ENCODE measurements around the gene TCP11.

TCP11 gene

DNA sequence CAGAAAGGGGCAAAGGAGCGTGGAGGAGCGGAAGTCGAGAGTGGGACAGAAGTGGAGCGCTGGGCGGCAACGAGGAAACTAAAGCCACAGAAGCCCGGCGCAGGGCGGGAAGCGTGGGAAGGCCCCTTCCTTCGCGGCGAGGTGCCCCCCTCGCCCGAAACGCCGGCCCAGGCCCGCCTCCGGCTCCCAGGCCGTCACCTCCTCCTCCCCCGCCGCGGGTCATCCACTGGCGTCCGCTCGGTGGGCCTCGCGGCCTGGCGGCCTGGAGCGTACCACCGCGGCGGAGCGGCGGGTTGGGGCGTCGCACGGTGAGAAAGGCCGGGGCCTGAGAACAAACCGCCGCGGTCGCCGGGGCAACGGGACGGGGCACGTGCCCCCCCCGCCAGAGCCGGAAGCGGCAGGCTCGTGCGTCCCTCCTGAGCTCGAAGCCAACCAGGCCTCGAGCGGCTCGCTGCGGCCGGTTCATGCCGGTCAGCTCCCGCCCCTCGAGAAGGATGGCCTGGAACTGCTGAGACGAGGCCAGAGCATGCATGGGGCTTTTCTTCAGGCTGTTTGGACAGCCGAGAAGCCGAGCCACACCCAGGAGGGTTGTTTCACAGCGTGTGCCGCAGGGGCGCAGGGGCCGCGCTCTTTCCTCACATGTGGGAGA is at the start of gene TCP11:
TSS of gene TCP11 (minus strand) at position 333 of the 649 bp plus-strand sequence. CDS start 469 bp downstream, outside the sequence.
- no peak for DNase-seq (ENCODE audit: extremely low read depth in 1 of 2, low read depth in 1 of 2)

DNA sequence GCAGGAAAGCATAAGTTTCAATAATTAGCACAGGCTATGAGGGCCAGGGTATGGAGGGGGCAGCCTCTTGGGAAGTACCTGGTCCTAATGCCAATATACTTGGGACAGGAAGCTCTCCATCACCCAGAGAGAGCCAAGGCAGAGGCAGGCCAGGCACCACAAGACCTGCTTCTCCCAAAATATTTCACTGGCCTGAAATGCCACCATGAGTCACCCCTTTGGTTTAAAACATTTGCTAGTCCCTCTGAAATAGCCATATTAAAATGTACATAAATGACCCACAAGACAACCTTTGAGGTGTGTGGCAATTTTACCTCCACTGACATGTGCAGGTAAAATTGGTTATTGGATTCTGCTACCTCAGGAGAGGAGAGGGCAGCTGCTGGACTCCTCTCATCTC is 49.2 kb upstream of the TCP11 start:
- no peak for DNase-seq (ENCODE audit: extremely low read depth in 1 of 2, low read depth in 1 of 2)

DNA sequence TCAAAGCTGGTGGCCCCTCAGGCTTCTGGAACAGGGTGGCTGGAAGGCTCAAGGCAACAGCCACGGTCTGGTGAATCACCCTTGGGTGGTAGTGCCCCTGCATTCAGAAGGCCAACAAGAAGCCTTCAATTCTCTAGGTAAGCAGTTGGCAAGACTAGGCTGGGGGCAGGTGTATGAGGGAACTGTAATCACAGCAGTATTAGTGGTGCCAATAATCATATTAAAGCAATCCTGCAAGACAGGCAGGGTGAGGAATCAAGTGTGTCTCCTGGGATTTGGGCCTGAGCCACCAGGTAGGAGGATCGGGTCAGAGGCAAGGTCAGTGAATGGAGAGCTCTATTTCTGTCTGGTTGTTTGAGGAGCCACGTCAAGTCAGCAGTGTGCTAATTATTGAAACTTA is 47.7 kb upstream of the TCP11 start:
- no peak for DNase-seq (ENCODE audit: extremely low read depth in 1 of 2, low read depth in 1 of 2)

DNA sequence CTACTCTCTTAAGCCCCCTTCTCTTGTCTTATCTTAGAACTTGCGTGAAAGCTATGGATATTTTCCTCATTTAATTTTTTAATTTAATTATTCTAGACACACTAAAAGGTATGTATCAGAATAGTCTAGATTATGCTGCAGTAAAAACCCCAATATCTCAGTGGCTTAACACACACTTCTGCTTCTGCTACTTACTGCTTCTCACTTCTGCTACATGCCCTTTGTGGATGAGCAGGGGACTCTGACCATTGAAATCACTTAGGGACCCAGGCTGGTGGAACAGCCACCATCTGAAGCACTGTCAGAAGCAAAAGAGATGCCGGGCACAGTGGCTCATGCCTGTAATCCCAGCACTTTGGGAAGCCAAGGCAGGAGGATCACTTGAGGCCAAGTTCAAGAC is 45.4 kb upstream of the TCP11 start:
- DNase-seq (ENCODE audit: extremely low read depth in 1 of 2, low read depth in 1 of 2), result no peak

DNA sequence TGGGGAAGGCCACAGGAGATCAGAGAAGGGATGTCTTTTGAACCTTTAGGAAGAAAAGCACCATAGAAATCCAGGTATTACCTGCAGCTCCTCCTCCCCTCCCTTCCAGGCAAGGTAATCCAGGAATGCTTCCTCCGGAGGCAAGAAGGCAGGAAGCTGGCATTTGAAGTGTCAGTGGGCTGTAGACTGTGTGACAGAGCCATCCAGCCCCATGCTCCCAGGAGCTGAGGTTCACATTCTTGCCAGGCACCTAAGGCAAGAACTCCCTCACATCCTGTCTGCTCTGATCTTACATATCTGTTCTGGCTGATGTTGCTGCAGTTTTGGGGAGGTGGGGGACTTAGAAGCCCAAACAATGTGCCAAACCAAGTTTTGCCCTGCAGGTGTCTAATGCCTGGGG is 44.8 kb upstream of the TCP11 start:
- no peak for DNase-seq (ENCODE audit: extremely low read depth in 1 of 2, low read depth in 1 of 2)

DNA sequence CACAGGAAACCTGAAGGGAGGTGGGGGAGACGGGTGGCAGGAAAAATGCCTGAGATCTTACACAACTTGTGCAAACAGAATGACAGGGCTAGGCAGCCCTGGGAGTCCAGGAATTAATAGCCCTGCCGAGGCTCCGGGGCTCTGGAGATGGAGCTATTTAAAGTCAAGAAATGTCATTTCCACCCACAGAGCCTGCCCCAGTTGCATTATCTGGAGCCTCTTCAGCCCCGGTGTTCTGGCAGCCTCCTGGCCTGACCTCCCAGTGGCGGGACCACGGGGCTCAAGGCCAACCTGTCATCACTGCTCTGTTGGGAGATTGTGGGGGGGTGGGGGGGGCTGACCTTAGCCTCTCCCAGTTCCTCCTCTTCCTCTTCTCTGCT is 44.2 kb upstream of the TCP11 start:
- DNase-seq (ENCODE audit: extremely low read depth in 1 of 2, low read depth in 1 of 2), result no peak

DNA sequence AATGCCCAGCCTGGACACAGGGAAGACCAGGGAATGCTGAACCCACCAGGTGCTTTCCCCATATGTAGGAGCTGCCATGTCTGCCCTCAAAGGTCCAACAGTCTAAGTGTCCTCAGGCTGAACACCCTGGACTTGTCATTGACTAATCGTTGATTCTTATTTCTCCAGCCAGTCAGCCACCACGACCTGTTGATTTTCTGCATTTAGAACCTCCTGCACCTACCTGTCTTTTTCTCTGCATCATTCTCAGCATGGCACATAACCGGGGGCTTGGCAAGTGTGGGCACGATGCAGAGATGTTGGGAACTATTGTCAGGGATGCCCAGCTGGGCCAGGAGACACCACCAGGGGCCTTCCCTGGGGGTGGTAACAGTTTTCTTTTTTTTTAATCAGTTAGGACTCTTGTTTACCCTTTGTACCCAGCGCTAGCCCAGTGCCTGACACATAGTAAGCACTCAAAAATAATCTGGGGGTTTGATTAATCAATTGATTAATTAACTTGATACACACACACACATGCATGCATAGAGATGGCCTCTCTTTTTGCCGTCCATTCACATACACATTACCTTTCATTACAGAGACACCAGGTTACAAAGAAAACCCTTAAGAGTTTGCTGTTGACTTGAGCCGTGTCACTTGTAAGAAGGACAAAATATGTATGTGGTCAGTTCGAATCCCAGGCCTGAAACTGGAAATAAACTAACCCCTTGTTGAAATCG is 43.6 kb upstream of the TCP11 start:
- DNase-seq (ENCODE audit: extremely low read depth in 1 of 2, low read depth in 1 of 2), result no peak

DNA sequence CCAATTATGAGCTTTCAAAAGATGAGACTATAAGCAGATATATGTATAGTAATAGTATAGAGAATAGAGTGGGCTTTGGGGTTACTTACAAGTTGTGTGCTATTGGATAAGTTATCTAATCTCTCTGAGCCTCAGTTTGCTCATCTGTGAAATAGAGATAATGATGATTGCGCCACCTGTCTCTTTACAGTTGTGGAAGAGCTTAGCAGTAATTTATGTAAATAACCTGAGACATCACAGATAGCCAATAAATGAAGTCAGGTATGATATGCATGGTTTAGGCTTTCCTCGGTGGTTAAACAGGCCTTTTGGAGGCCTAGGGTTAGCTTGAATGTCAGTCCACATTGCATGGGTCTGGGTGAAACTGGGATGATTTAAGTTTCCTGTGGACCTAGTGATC is 42.8 kb upstream of the TCP11 start:
- no peak for DNase-seq (ENCODE audit: extremely low read depth in 1 of 2, low read depth in 1 of 2)

DNA sequence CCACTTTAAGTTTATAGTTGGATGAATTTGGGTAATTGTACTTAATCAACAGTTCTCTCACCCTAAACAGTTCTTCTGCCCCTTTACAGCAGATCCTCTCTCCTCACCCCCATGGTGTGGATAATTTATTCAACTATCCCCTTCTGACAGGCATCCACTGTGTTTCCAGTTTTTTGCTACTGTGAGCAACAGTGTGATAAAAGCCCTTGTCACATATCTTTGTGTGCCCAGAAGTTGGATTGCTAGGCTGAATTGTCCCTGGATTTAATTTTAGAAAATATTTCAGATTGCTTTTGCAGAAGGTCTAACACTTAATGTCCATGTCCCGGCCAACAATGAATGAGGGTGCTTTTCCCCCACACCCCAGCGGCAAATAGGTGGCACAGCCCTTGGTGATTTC is 42.1 kb upstream of the TCP11 start:
- DNase-seq (ENCODE audit: extremely low read depth in 1 of 2, low read depth in 1 of 2), result no peak

DNA sequence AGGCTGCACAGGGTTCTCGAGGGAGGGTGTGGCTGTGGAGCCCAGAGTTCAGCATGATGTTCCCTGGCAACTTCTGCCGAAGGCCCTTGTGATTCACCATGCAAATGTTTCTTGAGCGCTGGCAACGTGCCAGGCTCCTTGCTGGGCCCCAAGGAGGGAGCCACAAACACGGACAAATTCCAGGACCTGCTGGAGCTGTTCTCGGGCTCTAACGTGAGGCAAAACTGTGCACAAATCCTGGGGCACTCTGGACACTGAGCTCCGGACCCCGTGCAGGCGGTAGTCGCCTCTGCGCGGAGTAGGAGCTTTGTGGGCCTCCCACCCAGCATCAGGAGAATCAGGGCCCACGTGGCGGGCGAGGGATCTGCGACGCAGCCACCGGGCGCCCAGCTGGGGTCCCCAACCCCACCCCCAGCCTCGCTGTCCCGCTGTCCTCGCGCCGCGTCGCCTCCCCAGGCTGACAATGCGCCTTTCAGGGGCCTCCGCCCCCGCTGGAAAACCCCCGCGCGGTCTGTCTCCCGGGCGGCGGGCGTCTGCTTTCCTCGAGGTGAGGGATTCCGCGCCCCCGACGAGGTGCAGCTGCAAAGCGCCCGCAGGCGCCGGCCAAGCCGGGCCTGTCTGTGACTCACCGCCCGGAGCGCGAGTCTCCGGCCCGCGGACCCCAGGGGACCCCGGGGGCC is 40.9 kb upstream of the TCP11 start:
- DNase-seq (ENCODE audit: extremely low read depth in 1 of 2, low read depth in 1 of 2), result no peak

DNA sequence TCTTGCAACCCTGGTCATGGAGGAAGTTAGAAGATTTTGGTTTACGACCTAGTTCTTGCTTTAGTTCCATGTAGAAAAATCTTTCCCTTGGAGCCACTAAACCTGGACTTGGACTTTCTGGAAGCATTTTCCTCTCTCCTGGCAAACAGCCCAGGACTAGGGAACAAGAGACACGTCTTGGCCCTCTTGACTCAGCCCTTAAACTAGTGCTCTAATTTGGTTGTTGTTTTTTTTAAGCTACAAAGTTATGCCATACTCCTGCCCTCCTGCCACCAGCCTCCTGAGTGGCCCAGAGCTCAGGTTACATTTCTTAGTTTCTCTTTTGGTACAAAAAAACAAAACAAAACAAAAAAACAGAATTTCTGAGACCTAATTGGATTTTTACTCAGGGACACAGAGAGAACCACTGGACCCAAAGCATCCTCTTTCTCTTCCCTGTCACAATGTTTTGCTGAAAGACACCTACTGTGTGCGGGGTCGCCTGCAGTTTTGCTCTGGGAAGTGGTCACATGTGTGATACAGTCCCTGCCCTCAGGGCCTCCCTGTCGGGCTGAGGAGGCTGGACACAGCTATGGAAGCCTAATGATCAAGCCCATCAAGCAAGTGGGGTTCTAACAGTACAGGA is 40.3 kb upstream of the TCP11 start:
- no peak for DNase-seq (ENCODE audit: extremely low read depth in 1 of 2, low read depth in 1 of 2)

DNA sequence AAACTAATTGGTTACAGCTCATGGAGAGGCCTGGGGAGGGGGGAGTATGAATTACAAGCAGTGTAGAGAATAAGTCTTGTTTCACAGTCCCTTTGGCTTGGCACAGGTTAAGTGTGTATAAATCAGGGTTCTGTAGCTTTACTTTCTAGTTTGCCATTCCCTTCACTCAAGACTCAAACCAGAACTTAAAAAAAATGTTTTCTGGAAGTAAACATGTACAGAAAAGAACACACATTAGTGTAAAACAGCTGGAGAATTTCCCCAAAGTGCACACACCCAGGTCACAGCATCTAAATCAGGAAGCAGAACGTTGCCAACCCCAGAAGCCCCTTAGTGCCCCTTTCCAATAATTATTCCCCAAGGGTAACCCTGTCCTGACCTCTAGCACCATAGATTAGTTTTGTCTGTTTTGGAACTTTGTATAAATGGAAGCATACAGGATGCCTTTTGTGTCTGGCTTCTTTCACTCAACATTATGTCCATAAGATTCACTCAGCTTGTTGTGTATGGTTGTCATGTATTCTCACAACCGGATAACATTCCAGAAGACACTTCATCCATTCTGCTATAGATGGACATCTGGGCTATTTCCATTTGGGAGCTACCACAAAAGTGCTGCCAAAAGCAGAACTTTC is 38.9 kb upstream of the TCP11 start:
- no peak for DNase-seq (ENCODE audit: extremely low read depth in 1 of 2, low read depth in 1 of 2)

DNA sequence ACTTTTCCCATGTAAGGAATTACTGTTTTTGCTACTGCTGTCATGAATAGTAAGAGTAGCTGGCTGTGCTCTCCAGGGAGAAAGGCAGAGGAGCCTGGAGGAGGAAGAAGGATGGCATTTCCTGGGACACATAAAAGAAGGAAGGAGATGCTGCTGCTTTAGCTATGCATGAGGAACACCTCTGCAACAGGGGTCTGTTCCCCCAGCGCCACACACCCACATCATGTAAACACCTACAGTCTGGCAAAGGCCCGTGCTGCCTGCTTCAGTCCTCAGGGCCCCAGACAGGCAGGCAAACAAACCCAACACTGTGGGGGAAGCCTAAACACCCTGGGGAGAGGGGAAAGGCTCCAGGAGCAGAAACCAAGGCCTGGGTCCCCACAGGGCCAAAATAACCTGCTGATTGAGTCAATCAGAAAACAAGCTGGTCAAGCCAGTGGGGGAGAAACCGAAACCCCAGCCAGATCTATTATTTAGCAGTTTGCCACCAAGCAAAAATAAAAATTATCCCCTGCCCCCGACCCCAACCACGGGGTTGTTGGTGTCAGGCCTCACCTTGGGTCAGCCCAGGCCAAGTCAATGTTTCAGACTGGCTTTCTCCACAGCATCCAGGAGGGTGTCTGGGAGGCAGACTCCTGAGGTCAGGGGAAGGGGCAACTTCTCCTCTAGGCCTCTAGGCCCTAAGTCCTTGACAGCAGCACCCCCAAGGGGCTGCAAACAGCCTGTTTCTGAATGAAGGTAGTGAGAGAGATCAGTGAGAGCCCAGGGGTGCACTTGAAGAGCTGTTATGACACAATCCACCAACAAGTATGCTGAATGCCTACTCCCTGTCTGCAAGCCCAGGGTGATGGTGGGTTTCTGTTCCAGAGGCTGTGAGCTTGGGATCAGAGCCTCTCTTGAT is 38.0 kb upstream of the TCP11 start:
- no peak for DNase-seq (ENCODE audit: extremely low read depth in 1 of 2, low read depth in 1 of 2)

DNA sequence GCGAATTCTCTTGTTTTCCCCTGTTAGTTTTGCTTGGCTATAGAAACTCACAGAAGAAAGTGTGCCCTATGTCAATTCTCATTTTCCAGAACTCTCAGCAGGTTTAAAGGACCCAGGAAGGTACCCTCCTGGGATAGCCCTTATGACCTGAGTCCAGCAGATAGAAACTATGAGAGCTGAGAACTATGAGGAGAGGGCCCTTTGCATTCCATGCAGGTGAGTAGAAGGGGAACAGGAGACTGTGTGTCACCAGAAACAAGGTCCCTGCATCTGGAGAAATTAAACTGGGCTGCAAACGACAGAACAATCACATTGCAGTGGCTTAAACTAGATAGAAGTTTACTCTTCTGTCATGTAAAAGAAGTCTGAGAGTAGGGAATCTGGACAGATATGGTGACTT is 36.9 kb upstream of the TCP11 start:
- no peak for DNase-seq (ENCODE audit: extremely low read depth in 1 of 2, low read depth in 1 of 2)

DNA sequence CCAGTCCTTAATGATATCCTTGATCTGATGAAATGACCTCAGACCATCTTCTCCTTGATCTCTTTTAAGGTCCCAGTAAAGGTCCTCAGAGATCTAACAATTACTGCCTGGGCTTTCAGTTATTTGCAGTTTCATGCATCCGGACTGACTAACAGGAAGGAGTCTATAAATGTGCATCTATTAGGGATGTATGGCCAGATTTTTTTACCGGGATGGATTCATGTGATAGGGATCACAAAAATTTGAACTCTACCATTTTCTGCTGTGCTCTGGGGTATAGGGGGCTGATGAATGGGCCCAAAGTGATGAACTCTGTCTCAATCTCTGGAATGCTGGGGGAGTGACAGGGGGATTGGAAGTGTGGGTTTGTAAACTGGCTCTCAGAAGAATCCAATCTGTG is 36.5 kb upstream of the TCP11 start:
- no peak for DNase-seq (ENCODE audit: extremely low read depth in 1 of 2, low read depth in 1 of 2)

DNA sequence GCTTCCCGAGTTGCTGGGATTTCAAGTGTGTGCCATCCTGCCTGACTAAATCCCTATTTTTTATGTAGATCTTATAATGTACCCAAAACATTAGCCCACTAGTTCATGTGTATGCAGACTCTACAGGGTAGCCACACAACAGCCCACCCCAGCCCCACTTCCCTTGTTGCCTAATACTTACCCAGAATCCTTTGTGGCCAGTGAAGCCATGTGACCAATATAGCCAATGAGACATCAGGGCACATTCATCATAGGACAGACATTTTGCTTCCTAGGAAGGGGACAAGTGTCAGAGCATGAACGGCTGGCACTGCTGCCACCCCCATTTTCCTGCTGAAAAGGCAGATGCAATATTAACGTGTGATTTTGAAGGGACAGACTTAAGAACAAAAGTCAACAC is 36.0 kb upstream of the TCP11 start:
- no peak for DNase-seq (ENCODE audit: extremely low read depth in 1 of 2, low read depth in 1 of 2)

DNA sequence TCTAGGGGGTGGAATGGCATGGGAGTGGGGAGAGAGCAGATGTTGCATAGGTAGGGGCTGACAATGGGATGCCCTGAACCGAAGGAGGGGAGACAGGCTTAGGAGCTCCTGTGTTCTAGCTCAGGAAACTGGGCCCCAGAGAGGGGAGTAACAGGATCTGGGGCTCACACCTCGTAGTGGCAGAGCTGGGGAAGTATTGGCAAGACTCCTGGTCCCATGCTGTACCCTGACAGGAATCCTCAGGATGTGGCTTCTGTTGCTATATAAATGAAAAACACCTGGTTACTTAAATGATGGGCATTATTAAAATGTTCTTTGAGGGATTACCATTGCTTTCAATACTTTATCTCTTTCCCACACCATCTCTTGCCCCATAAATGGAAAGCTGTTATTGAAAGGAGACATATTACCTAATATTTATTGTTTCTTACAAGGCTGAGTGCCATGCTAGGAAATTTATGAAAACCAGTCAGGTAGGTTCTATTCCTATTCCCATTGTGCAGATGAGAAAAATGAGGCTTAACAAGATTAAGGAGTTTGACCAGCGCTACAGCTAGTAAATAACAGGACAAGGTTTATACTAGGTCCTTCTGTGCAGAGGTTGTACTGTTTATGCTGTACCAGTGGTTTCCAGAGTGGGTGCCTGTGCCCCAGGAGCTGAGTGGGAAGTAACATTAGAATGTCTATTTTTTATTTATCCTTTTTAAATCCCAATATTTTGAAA is 35.3 kb upstream of the TCP11 start:
- no peak for DNase-seq (ENCODE audit: extremely low read depth in 1 of 2, low read depth in 1 of 2)

DNA sequence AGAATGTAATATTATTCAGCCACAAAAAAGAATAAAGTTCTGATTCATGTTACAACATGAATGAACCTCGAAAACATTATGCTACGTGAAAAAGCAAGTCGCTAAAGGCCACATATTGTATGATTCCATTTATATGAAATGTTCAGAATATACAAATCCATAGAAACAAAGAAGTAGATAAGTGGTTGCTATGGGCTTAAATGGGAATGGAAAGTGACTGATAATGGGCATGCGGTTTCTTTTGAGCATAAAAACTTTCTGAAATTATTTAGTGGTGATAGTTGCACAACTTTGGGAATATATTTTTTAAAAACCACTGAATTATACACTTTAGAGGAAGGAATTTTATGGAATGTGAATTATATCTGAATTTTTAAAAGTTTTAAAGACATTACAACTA is 33.4 kb upstream of the TCP11 start:
- DNase-seq (ENCODE audit: extremely low read depth in 1 of 2, low read depth in 1 of 2), result no peak

DNA sequence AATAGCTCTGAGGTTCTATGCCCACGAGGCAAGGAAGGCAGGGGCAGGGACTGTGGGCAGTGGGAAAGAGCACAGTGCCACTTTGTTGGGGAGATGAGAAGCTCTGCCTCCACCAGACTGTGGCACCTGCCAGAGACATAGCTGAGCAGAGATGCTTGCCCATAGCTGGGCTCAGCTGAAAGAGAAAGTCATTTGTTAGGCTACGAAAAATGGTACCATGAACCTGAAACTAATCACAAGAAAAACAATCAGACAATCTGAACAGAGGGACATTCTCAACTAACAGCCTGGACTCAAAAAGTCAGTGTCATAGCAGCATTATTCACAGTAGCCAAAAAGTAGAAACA is 32.9 kb upstream of the TCP11 start:
- no peak for DNase-seq (ENCODE audit: extremely low read depth in 1 of 2, low read depth in 1 of 2)

Data from activated CD8-positive, alpha-beta memory T cell treated with anti-CD3 and anti-CD28 coated beads for 1 hour (primary cell).